Activated CD4-positive, alpha-beta T cell treated with anti-CD3 and anti-CD28 coated beads for 36 hours (primary cell): Measurements from ENCODE around the gene QPRT. TPM values are rescaled to one million over a fixed set of nuclear protein-coding genes. Genes with fewer than 3 reads are reported as not detected.
A peak's percentile ranks its signal among the peaks of the same experiment; 100 is the strongest.
"Not testable (repeated sequence)": the region's sequence is repeated elsewhere in the genome, so short reads cannot be mapped to it uniquely, and the experiment has no call there.

Experiments
- ATAC-seq: fragments of 200-7000 bp; cut with Tn5 transposase; one replicate; pipeline ENCODE4 v1.10.0; 2021; ENCODE audit warnings: mild to moderate bottlenecking, moderate library complexity
- CTCF ChIA-PET: fragments of 350-600 bp; sonication (Branson Sonifier 250); formaldehyde crosslinking; loops from one replicate; lab custom pipeline; 2021; ENCODE audit warnings: antibody characterized with exemption; lab: Charles Lee
- POLR2A ChIA-PET: fragments of 350-600 bp; sonication (Branson Sonifier 250); formaldehyde crosslinking; loops from one replicate; lab custom pipeline; 2021; ENCODE audit warnings: antibody characterized with exemption, inconsistent platforms; lab: Charles Lee
- DNase-seq: peaks from one replicate; pipeline ENCODE4 v3.0.0-alpha.2; 2020
- H3K27ac Mint-ChIP-seq: one replicate; pipeline ENCODE4 v1.8.0; 2021; ENCODE audit warnings: mixed read lengths
- H3K27me3 Mint-ChIP-seq: one replicate; pipeline ENCODE4 v1.8.0; 2021; ENCODE audit warnings: mixed read lengths
- H3K36me3 Mint-ChIP-seq: one replicate; pipeline ENCODE4 v1.8.0; 2021; ENCODE audit warnings: low read depth, mixed read lengths
- H3K4me1 Mint-ChIP-seq: one replicate; pipeline ENCODE4 v1.8.0; 2021; ENCODE audit warnings: mixed read lengths
- H3K4me3 Mint-ChIP-seq: one replicate; pipeline ENCODE4 v1.8.0; 2021; ENCODE audit warnings: mild to moderate bottlenecking, moderate library complexity, mixed read lengths
- H3K9me3 Mint-ChIP-seq: one replicate; pipeline ENCODE4 v1.8.0; 2021; ENCODE audit warnings: low read depth, mixed read lengths
- intact Hi-C, 2 experiments: fragments of 100-400 bp; cut with DNase I in 1 of 2; cut with micrococcal nuclease in 1 of 2; formaldehyde crosslinking; loops; one replicate each; pipeline versions ENCODE4 v1.14.2 to v1.15.1; 2022 to 2024; cut with DNase I, micrococcal nuclease
- total RNA-seq, 2 experiments: library from RNA; stranded (reverse); gene quantifications; one replicate each; pipeline ENCODE4 v1.2.3, GENCODE V29; 2021

Gene QPRT
- total RNA-seq, 2 experiments from 2014 or later: 5.7 to 6.8 TPM

DNA sequence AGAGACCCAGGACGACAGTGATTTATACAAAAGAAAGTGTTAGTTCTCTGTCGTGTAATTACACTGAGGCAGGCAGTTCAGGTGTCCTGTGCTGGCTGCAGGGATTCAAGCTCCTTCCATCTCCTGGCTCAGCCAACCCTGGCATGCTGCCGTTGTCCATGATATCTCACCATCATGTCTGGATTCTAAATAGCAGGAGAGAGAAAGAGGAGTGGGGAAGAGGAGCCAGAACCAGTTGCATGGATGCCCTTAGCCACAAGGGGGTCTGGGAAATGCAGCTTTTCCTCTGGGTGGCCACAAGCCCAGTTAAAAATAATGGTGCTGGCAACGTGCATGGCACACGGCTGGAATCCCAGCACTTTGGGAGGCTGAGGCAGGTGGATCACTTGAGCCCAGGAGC, 57.1 kb downstream of the QPRT start:
- CTCF ChIA-PET: interaction anchor here (2.2 kb wide), 1 partner anchor 7 kb away, joined by 10 read pairs; no protein-coding TSS in a partner anchor
- no peak overlapping the region for H3K4me3 Mint-ChIP-seq
- no peak for ATAC-seq
- H3K9me3 Mint-ChIP-seq: peaks cover 10% of the 10 kb centered on the region
- H3K27me3 Mint-ChIP-seq: no peaks in the 10 kb centered on the region
- intact Hi-C loops: no loop called here
- peaks cover 77% of the 10 kb centered on the region for H3K4me1 Mint-ChIP-seq
- no peak for DNase-seq
- H3K27ac Mint-ChIP-seq: no peak overlapping the region
- POLR2A ChIA-PET: no interaction called here
- H3K36me3 Mint-ChIP-seq: peaks cover 7% of the 10 kb centered on the region

DNA sequence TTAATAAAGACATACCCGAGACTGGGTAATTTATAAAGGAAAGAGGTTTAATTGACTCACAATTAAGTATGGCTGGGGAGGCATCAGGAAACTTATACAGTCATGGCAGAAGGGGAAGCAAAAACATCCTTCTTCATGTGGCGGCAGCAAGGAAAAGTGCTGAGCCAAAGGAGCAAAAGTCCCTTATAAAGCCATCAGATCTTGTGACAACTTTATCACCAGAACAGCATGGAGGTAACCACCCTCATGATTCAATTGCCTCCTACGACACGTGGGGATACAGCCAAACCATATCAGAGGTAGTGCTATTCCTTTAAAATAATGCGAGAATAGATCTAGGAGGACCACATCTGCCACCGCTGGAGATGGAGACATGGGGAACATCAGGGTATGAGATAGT, 57.8 kb downstream of the QPRT start:
- H3K27me3 Mint-ChIP-seq: no peaks in the 10 kb centered on the region
- intact Hi-C loops: no loop called here
- POLR2A ChIA-PET: no interaction called here
- CTCF ChIA-PET: no interaction called here
- H3K4me3 Mint-ChIP-seq: no peak overlapping the region
- H3K9me3 Mint-ChIP-seq: peaks cover 8% of the 10 kb centered on the region
- ATAC-seq: no peak
- no peak overlapping the region for H3K27ac Mint-ChIP-seq
- peaks cover 79% of the 10 kb centered on the region for H3K4me1 Mint-ChIP-seq
- H3K36me3 Mint-ChIP-seq: peaks cover 8% of the 10 kb centered on the region
- no peak for DNase-seq

- peaks cover 6% of the 10 kb centered on the region for H3K9me3 Mint-ChIP-seq
- peak overlapping the region; percentile 77 for H3K27ac Mint-ChIP-seq
- no peak for DNase-seq
- intact Hi-C loops: no loop called here
- H3K27me3 Mint-ChIP-seq: no peaks in the 10 kb centered on the region
- peaks cover 12% of the 10 kb centered on the region for H3K36me3 Mint-ChIP-seq
- POLR2A ChIA-PET: no interaction called here
- no peak overlapping the region for H3K4me3 Mint-ChIP-seq
- ATAC-seq: no peak
- CTCF ChIA-PET: no interaction called here
- H3K4me1 Mint-ChIP-seq: peaks cover 77% of the 10 kb centered on the region
Observed at GRCh38 chr16:29737713-29738112, 58.7 kb downstream of the QPRT start.

- Mint-ChIP-seq H3K36me3 (peaks cover 18% of the 10 kb centered on the region), H3K4me3 (peak overlapping the region; percentile 4), H3K9me3 (peaks cover 3% of the 10 kb centered on the region), H3K27ac (peak overlapping the region; percentile 77), H3K27me3 (no peaks in the 10 kb centered on the region), H3K4me1 (peaks cover 77% of the 10 kb centered on the region)
- intact Hi-C loops: no loop called here
- DNase-seq: peak; percentile 57
- CTCF ChIA-PET: interaction anchor here (0.6 to 1.5 kb wide), 6 partner anchors 10 to 312 kb away, joined by 3 to 6 read pairs (median 4); partner anchors contain the start of gene PAGR1
- POLR2A ChIA-PET: no interaction called here
- ATAC-seq: peak; percentile 89
Observed at GRCh38 chr16:29738514-29738913, 59.5 kb downstream of the QPRT start.

DNA sequence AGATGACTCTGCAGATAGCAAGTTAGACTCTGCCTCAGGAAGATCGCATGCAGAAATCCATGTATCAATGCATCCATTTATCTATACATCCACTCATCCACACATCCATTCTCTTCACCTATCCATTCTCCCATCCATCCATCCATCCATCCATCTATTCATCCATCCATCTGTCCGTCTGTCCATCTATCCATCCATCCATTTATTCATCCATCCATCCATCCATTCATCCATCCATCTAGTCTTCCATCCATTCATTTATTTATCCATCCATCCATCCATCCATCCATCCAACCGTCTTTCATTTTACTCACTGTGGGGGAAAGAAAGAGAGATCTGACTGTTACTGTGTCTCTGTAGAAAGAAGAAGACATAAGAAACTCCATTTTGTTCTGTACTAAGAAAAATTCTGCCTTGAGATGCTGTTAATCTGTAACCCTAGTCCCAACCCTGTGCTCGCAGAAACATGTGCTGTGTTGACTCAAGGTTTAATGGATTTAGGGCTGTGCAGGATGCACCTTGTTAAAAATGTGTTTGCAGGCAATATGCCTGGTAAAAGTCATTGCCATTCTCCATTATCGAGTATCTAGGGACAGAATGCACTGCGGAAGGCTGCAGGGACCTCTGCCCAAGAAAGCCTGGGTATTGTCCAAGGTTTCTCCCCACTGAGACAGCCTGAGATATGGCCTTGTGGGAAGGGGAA, 61.1 kb downstream of the QPRT start:
- Mint-ChIP-seq H3K27ac (peak overlapping the region; percentile 33), H3K4me1 (peaks cover 78% of the 10 kb centered on the region), H3K36me3 (peaks cover 25% of the 10 kb centered on the region)
- ATAC-seq, H3K4me3 Mint-ChIP-seq, POLR2A ChIA-PET, DNase-seq, H3K9me3 Mint-ChIP-seq, H3K27me3 Mint-ChIP-seq, CTCF ChIA-PET: not testable (repeated sequence)
- intact Hi-C loops: loop anchor here in 1 of 2 experiments (10.0 kb wide), 1 partner anchor 715 kb away; no protein-coding TSS in a partner anchor

DNA sequence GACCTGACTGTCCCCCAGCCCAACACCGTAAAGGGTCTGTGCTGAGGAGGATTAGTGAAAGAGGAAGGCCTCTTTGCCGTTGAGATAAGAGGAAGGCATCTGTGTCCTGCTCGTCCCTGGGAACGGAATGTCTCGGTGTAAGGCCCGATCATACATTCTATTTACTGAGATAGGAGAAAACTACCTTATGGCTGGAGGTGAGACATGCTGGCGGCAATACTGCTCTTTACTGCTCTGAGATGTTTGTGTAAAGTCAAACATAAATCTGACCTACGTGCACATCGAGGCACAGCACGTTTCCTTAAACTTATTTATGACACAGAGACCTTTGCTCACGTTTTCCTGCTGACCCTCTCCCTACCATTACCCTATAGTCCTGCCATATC, 61.6 kb downstream of the QPRT start:
- H3K27me3 Mint-ChIP-seq, H3K4me3 Mint-ChIP-seq, DNase-seq, H3K9me3 Mint-ChIP-seq, POLR2A ChIA-PET, ATAC-seq, CTCF ChIA-PET: not testable (repeated sequence)
- intact Hi-C loops: loop anchor here in 1 of 2 experiments (10.0 kb wide), 1 partner anchor 716 kb away; no protein-coding TSS in a partner anchor
- Mint-ChIP-seq H3K36me3 (peaks cover 25% of the 10 kb centered on the region), H3K27ac (peak overlapping the region; percentile 33), H3K4me1 (peaks cover 79% of the 10 kb centered on the region)

DNA sequence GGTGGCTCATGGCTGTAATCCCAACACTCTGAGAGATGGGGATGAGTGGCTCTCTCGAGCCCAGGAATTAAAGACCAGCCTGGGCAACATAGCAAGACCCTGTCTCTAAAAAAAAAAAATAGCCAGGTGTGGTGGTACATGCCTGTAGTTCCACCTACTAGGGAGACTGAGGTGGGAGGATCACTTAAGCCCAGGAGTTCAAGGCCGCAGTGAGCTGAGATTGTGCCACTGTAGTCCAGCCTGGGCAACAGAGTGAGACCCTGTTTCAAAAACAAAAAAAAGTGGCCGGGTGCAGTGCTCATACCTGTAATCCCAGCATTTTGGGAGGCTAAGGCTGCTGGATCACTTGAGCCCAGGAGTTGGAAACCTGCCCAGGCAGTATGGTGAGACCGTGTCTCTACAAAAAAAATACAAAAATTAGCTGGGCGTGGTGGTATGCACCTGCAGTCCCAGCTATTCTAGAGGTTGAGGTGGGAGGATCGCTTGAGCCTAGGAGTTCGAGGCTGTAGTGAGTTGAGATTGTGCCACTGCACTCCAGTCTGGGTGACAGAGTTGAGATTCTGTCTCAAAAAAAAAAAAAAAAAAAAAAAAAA, 63.8 kb downstream of the QPRT start:
- ChIA-PET POLR2A (interaction anchor here (0.7 kb wide), 1 partner anchor 8 kb away, joined by 4 read pairs; no protein-coding TSS in a partner anchor), CTCF (interaction anchor here (0.6 to 4.0 kb wide), 5 partner anchors 8 to 73 kb away, joined by 3 to 16 read pairs (median 6); partner anchors contain the start of gene PAGR1)
- Mint-ChIP-seq H3K27ac (no peak overlapping the region), H3K4me1 (peaks cover 82% of the 10 kb centered on the region), H3K27me3 (no peaks in the 10 kb centered on the region), H3K9me3 (no peaks in the 10 kb centered on the region), H3K4me3 (no peak overlapping the region), H3K36me3 (peaks cover 28% of the 10 kb centered on the region)
- intact Hi-C loops: loop anchor here in 1 of 2 experiments (10.0 kb wide), 1 partner anchor 718 kb away; no protein-coding TSS in a partner anchor
- no peak for ATAC-seq
- DNase-seq: no peak

- peak overlapping the region; percentile 76 for H3K27ac Mint-ChIP-seq
- peaks cover 28% of the 10 kb centered on the region for H3K36me3 Mint-ChIP-seq
- peaks cover 78% of the 10 kb centered on the region for H3K4me1 Mint-ChIP-seq
- ATAC-seq: no peak
- no peaks in the 10 kb centered on the region for H3K27me3 Mint-ChIP-seq
- intact Hi-C loops: loop anchor here in 1 of 2 experiments (10.0 kb wide), 1 partner anchor 719 kb away; no protein-coding TSS in a partner anchor
- ChIA-PET CTCF (interaction anchor here (0.6 to 4.0 kb wide), 6 partner anchors 9 to 73 kb away, joined by 3 to 16 read pairs (median 5); partner anchors contain the start of gene PAGR1), POLR2A (interaction anchor here (0.7 kb wide), 1 partner anchor 9 kb away, joined by 4 read pairs; no protein-coding TSS in a partner anchor)
- no peaks in the 10 kb centered on the region for H3K9me3 Mint-ChIP-seq
- no peak for DNase-seq
- peak overlapping the region; percentile 64 for H3K4me3 Mint-ChIP-seq
Observed at GRCh38 chr16:29743475-29743826, 64.5 kb downstream of the QPRT start.

DNA sequence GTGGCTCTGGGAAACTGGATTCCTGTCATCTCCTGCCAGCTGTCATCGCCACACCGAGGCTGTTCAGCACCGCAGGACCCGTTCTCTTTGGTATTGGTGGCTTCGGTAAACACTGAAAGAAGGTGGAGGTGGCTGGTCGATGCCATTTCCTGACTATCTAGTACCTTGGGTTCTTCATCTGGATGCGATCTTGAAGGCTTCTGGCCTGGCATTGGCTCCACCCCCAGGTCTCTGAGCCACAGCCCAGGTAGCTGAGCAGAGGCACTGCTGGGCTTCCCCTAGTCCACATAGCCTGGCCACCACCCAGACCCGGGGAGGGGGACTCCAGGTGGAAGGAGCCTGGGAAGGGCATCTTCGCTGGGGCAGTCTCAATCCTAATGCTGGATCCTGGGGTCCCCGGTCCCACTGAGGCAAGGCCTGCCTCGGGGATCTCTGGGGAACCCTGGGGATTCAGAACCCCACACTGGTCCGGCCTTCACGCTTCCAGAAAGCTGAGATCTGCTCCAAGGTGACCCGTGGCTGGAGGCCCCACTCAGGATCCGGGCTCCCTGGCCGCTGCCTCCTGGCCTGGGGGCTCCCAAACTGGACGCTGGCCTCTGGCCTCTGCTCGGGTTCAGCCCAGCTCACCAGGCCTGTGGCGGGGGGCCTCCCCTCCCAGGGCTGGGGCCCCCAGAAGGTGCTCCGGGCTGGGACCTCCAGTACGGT, 65.0 kb downstream of the QPRT start:
- ChIA-PET POLR2A (interaction anchor here (0.6 to 0.7 kb wide), 2 partner anchors 42 to 712 kb away, joined by 3 read pairs; no protein-coding TSS in a partner anchor), CTCF (interaction anchor here (1.0 to 4.0 kb wide), 5 partner anchors 9 to 72 kb away, joined by 3 to 16 read pairs (median 6); partner anchors contain the start of gene PAGR1)
- intact Hi-C loops: loop anchor here (2.0 to 10.0 kb wide), 2 partner anchors 43 to 719 kb away; no protein-coding TSS in a partner anchor
- no peaks in the 10 kb centered on the region for H3K9me3 Mint-ChIP-seq
- ATAC-seq (peak; percentile 15), DNase-seq (peak; percentile 61)
- H3K4me1 Mint-ChIP-seq: peaks cover 74% of the 10 kb centered on the region
- peak overlapping the region; percentile 76 for H3K27ac Mint-ChIP-seq
- H3K4me3 Mint-ChIP-seq: peak overlapping the region; percentile 97
- H3K27me3 Mint-ChIP-seq: no peaks in the 10 kb centered on the region
- H3K36me3 Mint-ChIP-seq: peaks cover 30% of the 10 kb centered on the region

GRCh38 chr16:29744541-29745101, 65.6 kb downstream of the QPRT start:
- POLR2A ChIA-PET: interaction anchor here (0.6 to 0.7 kb wide), 2 partner anchors 42 to 712 kb away, joined by 3 read pairs; no protein-coding TSS in a partner anchor
- peak; percentile 21 for DNase-seq
- peaks cover 31% of the 10 kb centered on the region for H3K36me3 Mint-ChIP-seq
- intact Hi-C loops: loop anchor here (1.0 to 10.0 kb wide), 4 partner anchors 12 to 720 kb away; partner anchors contain the start of gene TAOK2 (in 1 of the 2)
- no peaks in the 10 kb centered on the region for H3K9me3 Mint-ChIP-seq
- peaks cover 72% of the 10 kb centered on the region for H3K4me1 Mint-ChIP-seq
- no peak for ATAC-seq
- H3K27me3 Mint-ChIP-seq: no peaks in the 10 kb centered on the region
- peak overlapping the region; percentile 97 for H3K4me3 Mint-ChIP-seq
- peak overlapping the region; percentile 97 for H3K27ac Mint-ChIP-seq
- CTCF ChIA-PET: interaction anchor here (1.0 to 4.0 kb wide), 4 partner anchors 10 to 45 kb away, joined by 3 to 16 read pairs (median 7); partner anchors contain the start of gene KIF22
